PC-9 (cell line): ENCODE measurements around the gene GNL3.

ENCODE experiments used
- CTCF ChIP-seq: fragments of 200-600 bp; sonication (generic); conservative IDR thresholded peaks from 2 replicates; pipeline ENCODE4 v1.6.1; 2017; ENCODE audit warnings: mixed run types, antibody characterized with exemption, mild to moderate bottlenecking, moderate library complexity
- EZH2 ChIP-seq: fragments of 200-600 bp; sonication (generic); IDR thresholded peaks from 2 replicates; pipeline ENCODE4 v1.8.0; 2017; ENCODE audit warnings: antibody characterized with exemption, low read depth

DNA sequence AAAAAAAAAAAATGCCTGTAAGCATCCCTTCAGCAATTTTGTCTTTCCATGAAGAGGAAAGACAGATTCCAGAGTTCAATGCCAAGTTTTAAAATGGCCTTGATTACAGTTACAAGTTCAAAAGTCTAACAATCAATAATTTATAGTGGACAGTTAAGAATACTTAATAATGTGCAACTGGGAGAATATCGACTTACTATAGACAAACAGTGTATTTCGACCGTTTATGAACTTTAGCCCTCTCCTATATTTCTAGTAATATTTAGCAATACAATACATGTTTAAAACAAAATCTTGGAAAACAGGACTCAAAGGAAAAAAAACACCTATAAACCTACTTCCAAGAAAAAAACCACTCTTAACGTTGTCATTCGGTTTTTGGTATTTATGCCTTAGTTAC is 1.6 kb upstream of the GNL3 start:
- TF ChIP-seq CTCF, result no peak
- no peak for TF ChIP-seq EZH2
